ENCODE data around the gene PAGR1. TPM values are rescaled to one million over a fixed set of nuclear protein-coding genes. Genes with fewer than 3 reads are reported as not detected.
"Not testable (repeated sequence)": the region's sequence is repeated elsewhere in the genome, so short reads cannot be mapped to it uniquely, and the experiment has no call there.

The PAGR1 gene
- total RNA-seq, 1 donor from 2014 or later: 47.2 TPM

DNA sequence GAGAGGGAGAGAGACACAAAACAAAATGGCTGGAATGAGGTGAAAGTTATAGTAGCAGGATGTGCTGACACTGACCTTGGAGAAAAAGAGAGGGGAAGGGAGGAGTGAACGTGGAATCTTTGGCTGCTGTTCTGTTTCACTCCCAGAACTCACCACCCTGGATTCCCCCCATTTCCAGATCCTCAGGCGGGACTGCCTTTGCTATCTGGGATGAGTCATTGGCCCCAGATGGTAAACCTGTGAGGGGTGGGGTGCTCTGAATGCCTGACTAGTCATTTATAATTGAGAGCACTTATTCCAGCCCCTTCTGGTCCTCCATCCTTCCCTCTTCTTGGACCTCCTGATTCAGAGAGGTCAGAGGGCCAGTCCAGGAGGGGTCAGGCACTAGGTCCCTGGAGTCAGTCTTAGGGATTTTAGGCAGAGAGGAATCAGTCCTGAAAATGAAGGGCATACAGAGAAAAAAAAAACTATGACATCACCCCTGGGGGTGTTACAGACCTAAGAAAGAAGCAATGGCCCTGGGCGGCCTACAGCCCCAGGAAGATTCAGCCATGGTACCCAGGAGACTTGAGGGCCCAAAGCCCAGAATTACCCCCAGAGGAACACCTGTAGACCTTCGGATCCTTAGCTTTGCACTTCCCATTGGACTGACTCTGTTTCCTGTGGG, 40.1 kb upstream of the PAGR1 start:
- no peak for DNase-seq (ENCODE audit: low spot score)
- Histone ChIP-seq H3K27ac (no peak overlapping the region), H3K4me2 (no peak overlapping the region), H3K27me3 (peaks cover 8% of the 10 kb centered on the region), H4K20me1 (ENCODE audit: low read depth) (no peaks in the 10 kb centered on the region), H3K9me3 (ENCODE audit: low read depth) (no peaks in the 10 kb centered on the region), H3K4me1 (no peaks in the 10 kb centered on the region), H3K36me3 (no peaks in the 10 kb centered on the region), H3K79me2 (ENCODE audit: low read depth) (no peaks in the 10 kb centered on the region), H3K9ac (no peak overlapping the region), H3K4me3 (no peak overlapping the region), H2AFZ (replicated peaks) (no peak overlapping the region), H3F3A (ENCODE audit: low read depth) (no peaks in the 10 kb centered on the region)
- peaks cover 10% of the 10 kb centered on the region for H3K4me1 Mint-ChIP-seq
- no peaks in the 10 kb centered on the region for H3K36me3 Mint-ChIP-seq
- no peaks in the 10 kb centered on the region for H3K9me3 Mint-ChIP-seq
- TF ChIP-seq, protein P1, sequence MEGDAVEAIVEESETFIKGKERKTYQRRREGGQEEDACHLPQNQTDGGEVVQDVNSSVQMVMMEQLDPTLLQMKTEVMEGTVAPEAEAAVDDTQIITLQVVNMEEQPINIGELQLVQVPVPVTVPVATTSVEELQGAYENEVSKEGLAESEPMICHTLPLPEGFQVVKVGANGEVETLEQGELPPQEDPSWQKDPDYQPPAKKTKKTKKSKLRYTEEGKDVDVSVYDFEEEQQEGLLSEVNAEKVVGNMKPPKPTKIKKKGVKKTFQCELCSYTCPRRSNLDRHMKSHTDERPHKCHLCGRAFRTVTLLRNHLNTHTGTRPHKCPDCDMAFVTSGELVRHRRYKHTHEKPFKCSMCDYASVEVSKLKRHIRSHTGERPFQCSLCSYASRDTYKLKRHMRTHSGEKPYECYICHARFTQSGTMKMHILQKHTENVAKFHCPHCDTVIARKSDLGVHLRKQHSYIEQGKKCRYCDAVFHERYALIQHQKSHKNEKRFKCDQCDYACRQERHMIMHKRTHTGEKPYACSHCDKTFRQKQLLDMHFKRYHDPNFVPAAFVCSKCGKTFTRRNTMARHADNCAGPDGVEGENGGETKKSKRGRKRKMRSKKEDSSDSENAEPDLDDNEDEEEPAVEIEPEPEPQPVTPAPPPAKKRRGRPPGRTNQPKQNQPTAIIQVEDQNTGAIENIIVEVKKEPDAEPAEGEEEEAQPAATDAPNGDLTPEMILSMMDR (IDR thresholded peaks at IDR 0.05): no peak
- TF ChIP-seq EZH2 (IDR thresholded peaks at IDR 0.05) (no peak), EZH2phosphoT487 (IDR thresholded peaks at IDR 0.05) (no peak)
- H3K27me3 Mint-ChIP-seq (ENCODE audit: insufficient read depth, low read depth): peaks cover 8% of the 10 kb centered on the region
- H3K27ac Mint-ChIP-seq: peak overlapping the region; percentile 1
- no peak overlapping the region for H3K4me3 Mint-ChIP-seq

- Histone ChIP-seq H3K79me2 (ENCODE audit: low read depth) (no peaks in the 10 kb centered on the region), H3K9me3 (ENCODE audit: low read depth) (no peaks in the 10 kb centered on the region), H2AFZ (replicated peaks) (no peak within 1 kb of the TSS), H3K4me3 (no peak within 1 kb of the TSS), H3K27me3 (peaks cover 8% of the 10 kb centered on the region), H3K27ac (no peak within 1 kb of the TSS), H4K20me1 (ENCODE audit: low read depth) (no peaks in the 10 kb centered on the region), H3K4me2 (no peak within 1 kb of the TSS), H3K4me1 (no peaks in the 10 kb centered on the region), H3K36me3 (no peaks in the 10 kb centered on the region), H3F3A (ENCODE audit: low read depth) (no peaks in the 10 kb centered on the region), H3K9ac (no peak within 1 kb of the TSS)
- no peak for DNase-seq (ENCODE audit: low spot score)
- no peaks in the 10 kb centered on the region for H3K9me3 Mint-ChIP-seq
- H3K4me3 Mint-ChIP-seq: no peak within 1 kb of the TSS
- peaks cover 14% of the 10 kb centered on the region for H3K27me3 Mint-ChIP-seq (ENCODE audit: insufficient read depth, low read depth)
- peaks cover 10% of the 10 kb centered on the region for H3K4me1 Mint-ChIP-seq
- H3K36me3 Mint-ChIP-seq: no peaks in the 10 kb centered on the region
- no peak within 1 kb of the TSS for H3K27ac Mint-ChIP-seq
- TF ChIP-seq EZH2phosphoT487 (IDR thresholded peaks at IDR 0.05): no peak
- TF ChIP-seq, protein P1 (IDR thresholded peaks at IDR 0.05): no peak
- TF ChIP-seq EZH2 (IDR thresholded peaks at IDR 0.05): no peak
Measured at GRCh38 chr16:29777576-29778350, 38.2 kb upstream of the PAGR1 start, which contains the start of gene ZG16. TSS of gene ZG16 (plus strand) at chr16:29778256. CDS start at chr16:29779267, 1,011 bp downstream.

DNA sequence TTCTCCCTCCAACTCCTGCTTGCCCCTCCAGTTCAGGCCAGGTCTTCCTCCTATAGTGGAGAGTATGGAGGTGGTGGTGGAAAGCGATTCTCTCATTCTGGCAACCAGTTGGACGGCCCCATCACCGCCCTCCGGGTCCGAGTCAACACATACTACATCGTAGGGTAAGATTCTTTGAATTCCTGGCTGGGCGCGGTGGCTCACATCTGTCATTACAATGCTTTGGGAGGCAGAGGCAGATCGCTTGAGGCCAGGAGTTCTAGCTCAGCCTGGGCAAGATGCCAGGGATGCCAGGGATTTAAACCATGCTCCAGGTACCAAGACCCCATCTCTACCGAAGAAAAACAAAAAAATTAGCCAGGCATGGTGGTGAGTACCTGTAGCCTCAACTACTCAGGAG, 36.5 kb upstream of the PAGR1 start:
- H3K36me3 Mint-ChIP-seq: no peaks in the 10 kb centered on the region
- Histone ChIP-seq H4K20me1 (ENCODE audit: low read depth) (no peaks in the 10 kb centered on the region), H3K4me2 (no peak overlapping the region), H3K36me3 (no peaks in the 10 kb centered on the region), H3K9me3 (ENCODE audit: low read depth) (no peaks in the 10 kb centered on the region), H3K9ac (no peak overlapping the region), H2AFZ (replicated peaks) (no peak overlapping the region), H3K4me1 (no peaks in the 10 kb centered on the region), H3K27me3 (peaks cover 8% of the 10 kb centered on the region), H3K27ac (no peak overlapping the region), H3F3A (ENCODE audit: low read depth) (no peaks in the 10 kb centered on the region), H3K79me2 (ENCODE audit: low read depth) (no peaks in the 10 kb centered on the region), H3K4me3 (no peak overlapping the region)
- no peak for DNase-seq (ENCODE audit: low spot score)
- H3K9me3 Mint-ChIP-seq: no peaks in the 10 kb centered on the region
- TF ChIP-seq, protein P1 (IDR thresholded peaks at IDR 0.05): no peak
- TF ChIP-seq EZH2phosphoT487 (IDR thresholded peaks at IDR 0.05): no peak
- TF ChIP-seq EZH2 (IDR thresholded peaks at IDR 0.05): no peak
- H3K4me3 Mint-ChIP-seq: no peak overlapping the region
- H3K4me1 Mint-ChIP-seq: peaks cover 14% of the 10 kb centered on the region
- peaks cover 12% of the 10 kb centered on the region for H3K27me3 Mint-ChIP-seq (ENCODE audit: insufficient read depth, low read depth)
- H3K27ac Mint-ChIP-seq: no peak overlapping the region

- not testable (repeated sequence) for H3K27ac ChIP-seq; H3K27ac Mint-ChIP-seq; H3K4me3 ChIP-seq; H3K9ac ChIP-seq; H3K4me3 Mint-ChIP-seq; H3K36me3 ChIP-seq; H4K20me1 ChIP-seq (ENCODE audit: low read depth); H3K9me3 Mint-ChIP-seq; H3F3A ChIP-seq (ENCODE audit: low read depth); H3K27me3 ChIP-seq; H3K79me2 ChIP-seq (ENCODE audit: low read depth); H3K4me1 ChIP-seq; H2AFZ ChIP-seq (replicated peaks); H3K36me3 Mint-ChIP-seq; DNase-seq (ENCODE audit: low spot score); H3K9me3 ChIP-seq (ENCODE audit: low read depth); H3K4me2 ChIP-seq
- H3K27me3 Mint-ChIP-seq (ENCODE audit: insufficient read depth, low read depth): peaks cover 13% of the 10 kb centered on the region
- peaks cover 12% of the 10 kb centered on the region for H3K4me1 Mint-ChIP-seq
Measured at GRCh38 chr16:29783094-29783953, 32.6 kb upstream of the PAGR1 start.
